Fibroblast of the aortic adventitia (primary cell): ENCODE data around the gene ACAA2. TPM values are rescaled to one million over a fixed set of nuclear protein-coding genes. Genes with fewer than 3 reads are reported as not detected.

Source experiments
- DNase-seq: peaks from one replicate; pipeline ENCODE4 v3.0.0-alpha.2; 2010; ENCODE audit warnings: low read depth
- H3K4me3 ChIP-seq: 2 replicates; pipeline ENCODE4 v1.5.1; 2011; ENCODE audit warnings: low read depth, mild to moderate bottlenecking, control low read depth, low read length, moderate library complexity
- CTCF ChIP-seq: IDR thresholded peaks from 2 replicates; pipeline ENCODE4 v1.5.1; 2011; ENCODE audit warnings: mild to moderate bottlenecking, low read length, control low read depth, inconsistent platforms; ENCODE audit not compliant: insufficient read depth
- total RNA-seq: library from RNA; depleted of rRNA; stranded (reverse); fragments of >200 nt; gene quantifications from 2 replicates; pipeline ENCODE4 v1.2.3, GENCODE V29; 2012; ENCODE audit warnings: low replicate concordance

ACAA2 gene
- total RNA-seq, 1 donor: 56.8 TPM

- no peak overlapping the region for H3K4me3 ChIP-seq
- no peak for TF ChIP-seq CTCF
- DNase-seq: no peak
Measured at GRCh38 chr18:49832221-49832647, 18.9 kb upstream of the ACAA2 start.

GRCh38 chr18:49827996-49828395 lies 14.7 kb upstream of the ACAA2 start:
- TF ChIP-seq CTCF: no peak
- H3K4me3 ChIP-seq: no peak overlapping the region
- no peak for DNase-seq

- TF ChIP-seq CTCF: no peak
- no peak overlapping the region for H3K4me3 ChIP-seq
- no peak for DNase-seq
Measured at GRCh38 chr18:49819823-49820671, 6.7 kb upstream of the ACAA2 start.

GRCh38 chr18:49819071-49819662 lies 5.8 kb upstream of the ACAA2 start:
- H3K4me3 ChIP-seq: no peak overlapping the region
- no peak for TF ChIP-seq CTCF
- DNase-seq: no peak

GRCh38 chr18:49817947-49818346 lies 4.6 kb upstream of the ACAA2 start:
- H3K4me3 ChIP-seq: no peak overlapping the region
- no peak for TF ChIP-seq CTCF
- DNase-seq: no peak

- DNase-seq: no peak
- TF ChIP-seq CTCF: no peak
- no peak overlapping the region for H3K4me3 ChIP-seq
Measured at GRCh38 chr18:49815927-49816326, 2.6 kb upstream of the ACAA2 start.
